SW480 (cell line): ENCODE data around the gene FIGN.

Source experiments
- DNase-seq: peaks from one replicate; pipeline ENCODE4 v3.0.0-alpha.2; 2016; ENCODE audit warnings: low spot score

The FIGN gene

DNA sequence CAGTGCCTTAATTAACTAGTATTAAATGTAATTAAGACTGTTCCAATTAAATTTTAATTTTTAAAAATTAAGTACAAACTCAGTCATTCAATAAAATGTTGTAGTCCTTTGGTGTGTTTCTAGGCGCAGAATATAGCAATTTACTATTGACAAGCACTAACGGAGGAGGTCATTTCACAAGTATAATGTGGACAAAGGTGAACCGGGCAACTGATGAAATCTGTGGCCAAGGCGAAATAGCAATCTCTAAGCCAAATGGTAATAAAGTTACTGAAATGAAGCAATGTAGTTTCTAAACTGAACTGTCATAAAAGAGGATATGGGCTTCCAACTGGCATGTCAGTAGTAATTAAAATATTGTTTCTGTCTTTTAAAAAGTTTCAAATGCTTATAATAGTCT lies 27.5 kb downstream of the FIGN start:
- no peak for DNase-seq

- no peak for DNase-seq
These were observed 32.4 kb downstream of the FIGN start for GRCh38 chr2:163703386-163703785.

- no peak for DNase-seq
These were observed 34.2 kb downstream of the FIGN start for GRCh38 chr2:163701399-163702195.

DNA sequence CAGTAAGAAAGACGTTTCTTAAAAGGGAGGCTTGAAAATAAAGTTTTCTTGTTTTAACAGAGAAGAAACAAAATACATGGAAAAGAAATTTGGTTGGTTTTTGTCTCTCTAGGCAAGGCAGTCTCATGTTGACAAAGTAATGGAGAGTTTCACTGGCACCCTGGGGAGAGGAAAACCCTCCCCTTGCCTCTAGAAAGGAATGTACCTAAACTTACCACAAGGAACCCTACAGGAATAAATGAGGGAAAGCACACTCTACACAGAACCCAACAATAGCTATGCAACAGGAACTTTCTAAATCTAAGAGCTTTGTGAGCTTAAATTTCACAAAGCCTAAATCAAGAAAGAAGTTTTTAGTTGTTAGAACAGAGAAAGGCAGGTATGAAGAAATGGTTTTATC lies 37.0 kb downstream of the FIGN start:
- DNase-seq, result no peak

DNA sequence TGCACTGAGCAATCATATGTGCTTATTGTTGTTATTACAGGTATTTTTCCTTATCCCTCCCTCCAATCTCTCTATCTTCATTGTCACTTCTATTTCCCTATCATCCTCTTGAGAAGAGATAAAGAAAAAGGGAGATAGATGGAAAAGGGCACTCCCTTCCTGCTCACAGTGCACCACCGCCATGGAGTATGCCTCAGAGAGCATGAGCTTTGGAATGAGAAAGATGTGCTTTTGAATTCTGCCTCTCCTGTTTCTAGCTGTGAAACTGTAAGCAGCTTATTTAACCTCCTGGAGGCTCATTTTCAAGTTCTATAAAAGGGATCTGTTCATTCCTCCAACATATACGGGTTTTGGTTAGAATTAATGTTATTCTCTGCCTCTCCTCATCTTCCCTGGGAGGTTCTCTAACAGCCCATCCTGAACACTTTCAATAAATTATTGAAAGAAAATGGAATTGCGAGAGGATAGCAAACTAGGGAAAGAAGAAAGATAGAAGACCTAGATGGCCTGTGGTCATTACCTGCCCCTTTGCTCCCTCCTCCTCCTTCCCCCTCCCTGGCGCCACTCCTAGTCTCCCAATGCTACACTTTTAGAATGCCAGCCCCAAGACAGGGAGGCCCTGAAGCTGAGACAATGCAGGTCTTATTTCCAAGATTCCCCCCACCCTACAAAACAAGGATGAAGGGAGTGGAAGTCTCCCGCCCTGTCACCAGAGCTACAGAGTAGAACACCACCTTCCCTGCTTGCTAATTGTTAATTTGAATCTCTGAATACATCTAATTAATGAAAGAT lies 37.8 kb downstream of the FIGN start:
- DNase-seq, result no peak

DNA sequence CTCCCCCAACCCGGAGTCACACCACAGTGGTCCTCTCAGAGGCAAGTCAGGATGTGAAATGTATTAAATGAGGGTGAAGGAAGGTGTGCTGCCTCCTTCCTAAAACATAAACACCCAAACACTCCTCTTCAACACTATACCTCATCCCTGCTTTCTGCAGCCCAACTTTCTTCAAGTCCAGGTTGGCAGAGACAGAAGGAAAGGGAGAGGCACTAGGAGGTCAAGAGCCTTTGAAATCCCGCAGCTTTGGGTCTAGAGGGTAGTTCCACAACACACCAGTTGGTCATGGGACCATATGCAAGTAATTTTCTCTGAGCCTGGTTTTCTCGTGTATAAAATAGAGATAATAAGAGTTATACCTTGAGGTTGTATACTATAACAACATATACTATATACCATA lies 38.4 kb downstream of the FIGN start:
- DNase-seq, result no peak

DNA sequence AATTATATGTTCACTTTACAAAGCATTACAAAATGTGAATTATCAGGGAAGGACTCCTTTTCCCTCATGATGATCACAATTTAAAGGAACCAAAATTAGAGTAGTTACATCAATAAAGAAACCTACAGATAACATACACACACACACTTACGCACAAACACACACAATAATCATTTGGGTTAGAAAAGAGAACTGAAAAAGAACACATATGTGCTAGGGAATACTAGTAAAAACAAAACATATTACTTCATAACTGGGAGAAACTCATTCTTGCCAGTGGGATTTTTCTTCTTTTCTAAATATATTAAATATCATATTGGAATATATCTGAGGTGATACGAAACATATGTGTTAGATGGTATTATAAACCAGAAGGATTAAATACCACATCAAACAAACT lies 42.3 kb downstream of the FIGN start:
- DNase-seq, result no peak

DNA sequence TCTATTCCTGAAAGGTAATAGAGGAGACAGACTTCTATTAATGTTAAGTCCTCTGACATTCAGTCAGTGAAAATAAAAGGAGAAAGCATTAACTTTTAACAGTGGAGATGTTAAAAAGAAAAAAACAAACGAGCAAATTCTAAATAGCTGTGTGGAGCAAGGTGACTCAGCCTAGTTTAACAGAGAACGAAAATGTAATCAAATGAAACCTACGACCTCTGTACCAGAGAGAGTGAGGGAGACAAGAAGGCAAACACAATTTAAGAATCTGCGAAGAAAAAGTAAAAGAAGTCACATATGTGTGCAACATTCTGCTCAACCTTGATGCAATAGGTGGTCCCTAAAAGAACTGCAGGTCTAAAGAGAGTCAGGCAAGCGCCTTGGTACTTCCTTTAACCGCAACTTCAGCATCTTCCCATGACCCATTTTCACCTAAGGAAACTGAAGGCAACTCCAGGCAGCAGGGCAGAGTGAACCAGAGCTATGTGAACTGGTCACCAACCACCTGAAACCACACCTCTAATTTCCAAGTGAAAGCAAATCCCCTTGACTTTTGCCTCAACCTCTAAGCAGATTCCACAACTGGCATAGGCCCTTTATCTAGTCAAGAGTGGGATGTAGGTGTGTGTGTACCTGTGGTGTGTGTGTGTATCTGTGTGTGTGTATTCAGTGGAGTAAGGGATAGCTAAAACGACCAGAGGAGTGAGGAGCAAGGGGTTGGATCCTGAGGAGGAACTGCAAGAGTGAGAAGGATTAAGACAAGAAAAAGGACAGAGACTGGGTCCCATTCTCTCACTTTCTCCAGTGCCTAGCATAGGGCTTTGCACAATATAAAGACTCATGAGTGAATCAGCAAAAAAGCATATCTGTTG lies 43.0 kb downstream of the FIGN start:
- DNase-seq, result no peak

DNA sequence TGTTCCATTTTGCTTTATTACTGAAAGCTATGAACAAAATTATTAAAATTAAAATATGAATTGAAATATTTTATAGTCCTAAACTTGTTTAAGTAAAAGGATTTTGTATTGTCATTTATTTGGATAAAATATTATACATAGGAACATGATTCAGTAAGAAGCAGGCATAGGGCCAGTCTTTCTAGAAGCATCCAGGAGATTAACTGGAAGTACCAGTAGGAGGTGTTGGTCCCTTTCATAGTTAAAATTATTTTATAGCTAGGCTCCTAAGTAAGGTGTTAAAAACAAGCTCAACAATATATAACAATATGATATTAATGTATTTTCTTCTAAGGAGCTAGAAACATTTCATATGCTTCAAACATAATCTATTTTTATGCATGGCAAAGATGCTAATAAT lies 43.7 kb downstream of the FIGN start:
- DNase-seq, result no peak

DNA sequence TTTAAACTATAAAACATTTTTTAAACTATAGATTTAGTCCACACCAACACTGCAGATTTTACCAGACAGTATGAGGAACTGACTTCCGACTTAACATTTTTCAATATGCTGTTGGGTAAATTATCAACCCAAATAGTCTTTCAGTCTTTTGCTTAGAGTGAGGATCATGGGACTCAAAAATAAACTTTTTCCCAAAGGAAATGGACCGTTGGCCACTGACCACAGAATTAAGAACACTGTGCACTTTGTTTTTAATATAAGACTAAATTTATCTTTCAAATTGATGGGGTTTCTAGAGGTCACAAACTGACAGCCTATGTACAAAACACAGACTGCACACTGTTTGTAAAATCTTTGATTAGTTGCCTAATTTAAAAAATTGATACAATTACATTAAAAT lies 44.9 kb downstream of the FIGN start:
- DNase-seq, result no peak

DNA sequence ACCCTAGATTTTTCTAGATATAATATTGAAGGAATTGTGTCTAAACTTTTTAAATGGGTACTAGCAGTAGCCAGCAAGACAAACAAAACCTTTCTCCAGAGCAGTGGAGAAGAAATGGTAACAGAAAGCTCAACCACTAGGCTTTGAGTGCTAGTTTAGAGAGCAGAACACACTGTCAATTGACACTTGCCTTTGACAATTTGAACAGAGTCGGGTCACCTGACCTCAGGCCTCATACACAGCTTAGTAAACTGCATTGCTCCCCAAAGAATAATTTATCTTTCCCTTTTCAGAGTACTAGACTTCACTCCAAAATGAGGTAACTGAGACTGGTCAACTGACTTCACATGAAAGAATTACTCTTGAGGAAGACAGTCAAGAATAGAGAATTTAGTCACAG lies 48.6 kb downstream of the FIGN start:
- DNase-seq, result no peak

DNA sequence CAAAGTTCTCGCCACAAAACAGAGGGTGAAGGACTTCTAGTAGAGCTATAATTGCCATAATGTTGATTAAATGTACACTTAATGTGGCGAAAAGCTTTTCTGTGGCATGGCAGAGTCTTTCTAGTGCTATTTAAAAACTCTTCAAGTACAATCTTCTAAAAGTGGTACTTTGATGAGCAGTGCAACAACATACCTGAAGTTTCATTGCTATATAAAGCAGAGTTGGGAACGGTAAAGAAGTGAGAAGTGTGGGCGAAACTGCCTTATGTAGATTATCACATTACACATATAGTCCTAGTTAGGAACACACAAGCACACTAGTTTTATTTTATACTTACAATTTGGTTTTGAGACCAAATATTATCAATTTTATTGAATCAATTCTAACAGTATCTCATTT lies 49.5 kb downstream of the FIGN start:
- no peak for DNase-seq

DNA sequence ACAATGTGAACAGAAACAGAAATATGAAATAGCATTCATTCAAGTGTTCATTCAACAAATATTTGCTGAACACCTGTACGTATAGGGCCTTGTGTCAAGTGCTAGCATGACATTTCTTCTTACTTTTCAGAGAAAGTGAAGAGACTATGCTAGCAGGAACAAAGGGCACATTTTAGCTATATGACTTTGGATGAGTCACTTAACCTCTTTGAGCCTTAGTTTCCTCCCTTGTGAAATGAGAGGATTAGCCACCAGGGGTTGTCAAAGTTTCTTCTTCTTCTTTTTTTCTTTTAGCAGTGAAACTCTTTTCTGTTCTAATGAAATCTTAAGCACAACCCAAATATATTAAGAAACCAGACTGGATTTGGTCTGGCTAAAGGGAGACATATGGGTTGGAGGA lies 53.1 kb downstream of the FIGN start:
- no peak for DNase-seq

GRCh38 chr2:163681745-163682144 lies 54.1 kb downstream of the FIGN start:
- no peak for DNase-seq

- no peak for DNase-seq
These were observed 60.4 kb downstream of the FIGN start for GRCh38 chr2:163675388-163675787.

DNA sequence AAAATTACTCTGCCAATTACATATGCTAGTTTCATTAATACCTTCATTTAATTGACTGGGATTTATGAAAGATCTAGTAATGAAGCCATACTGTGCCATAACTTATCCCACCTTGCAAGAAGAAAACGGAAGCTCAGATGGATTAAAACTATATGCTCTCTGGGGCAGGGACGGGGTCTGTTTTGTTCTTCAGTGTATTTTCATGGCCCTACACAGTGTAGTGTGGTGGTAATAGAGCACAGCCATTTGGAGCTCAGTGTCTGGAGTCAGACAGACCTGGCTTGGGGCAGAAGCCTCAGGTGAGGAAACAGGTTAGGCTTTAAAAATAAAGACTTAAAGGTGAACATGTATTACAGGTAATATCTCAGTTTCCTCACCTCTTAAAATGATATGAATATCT lies 62.3 kb downstream of the FIGN start:
- no peak for DNase-seq

GRCh38 chr2:163670929-163671328 lies 64.9 kb downstream of the FIGN start:
- no peak for DNase-seq

GRCh38 chr2:163669506-163669905 lies 66.3 kb downstream of the FIGN start:
- no peak for DNase-seq

GRCh38 chr2:163667064-163667887 lies 68.5 kb downstream of the FIGN start:
- no peak for DNase-seq

DNA sequence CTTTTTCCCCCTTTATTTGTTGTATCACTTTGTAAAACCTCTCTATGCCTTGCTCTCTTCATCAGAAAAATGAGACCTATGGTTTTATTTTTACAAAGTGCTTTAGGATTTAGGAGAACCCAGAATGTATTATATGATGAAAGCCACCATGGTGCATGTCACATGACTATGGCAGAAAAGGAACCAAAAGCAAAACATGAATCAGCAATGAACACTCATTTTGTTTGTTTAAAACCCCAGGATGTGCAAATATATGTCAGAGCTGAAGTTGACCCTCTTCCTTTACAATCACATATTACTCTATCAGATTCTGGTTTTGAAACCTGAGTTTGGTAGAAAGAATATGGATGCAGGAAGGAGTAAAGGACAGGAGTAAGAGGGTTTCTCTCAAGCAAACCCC lies 70.0 kb downstream of the FIGN start:
- DNase-seq, result no peak

- no peak for DNase-seq
These were observed 70.8 kb downstream of the FIGN start for GRCh38 chr2:163665051-163665450.

- DNase-seq, result no peak
These were observed 71.2 kb downstream of the FIGN start for GRCh38 chr2:163664610-163665009.
